ENCODE data around the gene DEUP1. TPM values are rescaled to one million over a fixed set of nuclear protein-coding genes. Genes with fewer than 3 reads are reported as not detected.

The DEUP1 gene
- polyA plus RNA-seq, 1 donor = not detected

- DNase-seq (ENCODE audit: low read depth) = no peak
These were observed 147.2 kb downstream of the DEUP1 start for GRCh38 chr11:93477684-93478234.

GRCh38 chr11:93478841-93479240 is 148.3 kb downstream of the DEUP1 start:
- no peak for DNase-seq (ENCODE audit: low read depth)

- DNase-seq (ENCODE audit: low read depth) = no peak
These were observed 149.7 kb downstream of the DEUP1 start for GRCh38 chr11:93480256-93480655.

- DNase-seq (ENCODE audit: low read depth) = no peak
These were observed 150.2 kb downstream of the DEUP1 start for GRCh38 chr11:93480756-93481155.

- no peak for DNase-seq (ENCODE audit: low read depth)
These were observed 150.7 kb downstream of the DEUP1 start for GRCh38 chr11:93481279-93481678.

GRCh38 chr11:93481696-93482095 is 151.2 kb downstream of the DEUP1 start:
- DNase-seq (ENCODE audit: low read depth) = no peak

GRCh38 chr11:93482556-93482955 is 152.0 kb downstream of the DEUP1 start:
- DNase-seq (ENCODE audit: low read depth) = no peak

- no peak for DNase-seq (ENCODE audit: low read depth)
These were observed 154.2 kb downstream of the DEUP1 start for GRCh38 chr11:93484716-93485115.

GRCh38 chr11:93485983-93486382 is 155.4 kb downstream of the DEUP1 start:
- no peak for DNase-seq (ENCODE audit: low read depth)

- no peak for DNase-seq (ENCODE audit: low read depth)
These were observed 156.5 kb downstream of the DEUP1 start for GRCh38 chr11:93487032-93487483.

Other genes with a start within 250 kb of the DEUP1 start
- 8.2 TPM for gene SLC36A4, start 132.8 kb upstream of the DEUP1 start, polyA plus RNA-seq (ENCODE audit: insufficient read length)
- 9.2 TPM for gene SMCO4, start 212.6 kb downstream of the DEUP1 start, polyA plus RNA-seq (ENCODE audit: insufficient read length)

All from forelimb muscle (tissue), 1 donor.